Amygdala (tissue), 56 donors: ENCODE results near the gene VENTX.

Experiments used
- DNase-seq, 56 donors: peaks; one replicate each; lab custom pipeline; 2025; lab: John Stamatoyannopoulos, UW

The VENTX gene, protein sequence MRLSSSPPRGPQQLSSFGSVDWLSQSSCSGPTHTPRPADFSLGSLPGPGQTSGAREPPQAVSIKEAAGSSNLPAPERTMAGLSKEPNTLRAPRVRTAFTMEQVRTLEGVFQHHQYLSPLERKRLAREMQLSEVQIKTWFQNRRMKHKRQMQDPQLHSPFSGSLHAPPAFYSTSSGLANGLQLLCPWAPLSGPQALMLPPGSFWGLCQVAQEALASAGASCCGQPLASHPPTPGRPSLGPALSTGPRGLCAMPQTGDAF

DNA sequence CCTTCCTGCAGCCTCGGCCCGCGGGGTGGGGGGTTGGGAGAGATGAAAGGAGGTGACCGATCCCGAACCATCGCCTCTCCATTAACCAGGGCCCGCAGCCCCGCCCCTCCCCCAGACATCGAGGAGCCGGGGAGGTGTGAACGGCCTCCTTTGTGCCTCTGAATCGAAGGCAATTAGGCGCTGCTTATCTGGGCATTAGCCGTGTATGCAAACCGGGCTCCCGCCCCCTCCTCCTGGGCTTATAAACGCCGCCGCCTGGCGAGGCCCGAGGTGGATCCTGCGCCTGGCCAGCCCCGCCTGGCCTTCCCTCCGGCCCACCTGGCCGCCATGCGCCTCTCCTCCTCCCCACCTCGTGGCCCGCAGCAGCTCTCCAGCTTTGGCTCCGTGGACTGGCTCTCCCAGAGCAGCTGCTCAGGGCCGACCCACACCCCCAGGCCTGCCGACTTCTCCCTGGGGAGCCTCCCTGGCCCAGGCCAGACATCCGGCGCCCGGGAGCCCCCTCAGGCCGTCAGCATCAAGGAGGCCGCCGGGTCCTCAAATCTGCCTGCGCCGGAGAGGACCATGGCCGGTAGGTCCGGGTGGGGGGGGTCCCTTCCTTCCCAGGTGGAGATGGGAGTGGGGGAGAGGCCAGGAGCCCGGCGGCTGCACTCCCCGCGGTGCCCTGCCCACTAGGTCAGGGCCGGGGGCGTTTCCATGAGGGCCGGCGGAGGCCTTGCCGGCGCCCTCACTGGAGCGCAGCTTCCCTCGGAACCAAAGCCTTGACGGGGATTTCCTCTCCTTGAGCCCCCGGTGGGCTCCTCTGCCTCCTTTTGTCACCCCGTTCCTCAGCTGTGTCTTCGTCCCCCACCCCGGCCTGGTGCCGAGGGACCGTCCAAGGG lies at the start of gene VENTX:
TSS of gene VENTX (plus strand) at position 268 of the 878 bp plus-strand sequence. CDS start at position 328, 60 bp downstream.
- no peak for DNase-seq

DNA sequence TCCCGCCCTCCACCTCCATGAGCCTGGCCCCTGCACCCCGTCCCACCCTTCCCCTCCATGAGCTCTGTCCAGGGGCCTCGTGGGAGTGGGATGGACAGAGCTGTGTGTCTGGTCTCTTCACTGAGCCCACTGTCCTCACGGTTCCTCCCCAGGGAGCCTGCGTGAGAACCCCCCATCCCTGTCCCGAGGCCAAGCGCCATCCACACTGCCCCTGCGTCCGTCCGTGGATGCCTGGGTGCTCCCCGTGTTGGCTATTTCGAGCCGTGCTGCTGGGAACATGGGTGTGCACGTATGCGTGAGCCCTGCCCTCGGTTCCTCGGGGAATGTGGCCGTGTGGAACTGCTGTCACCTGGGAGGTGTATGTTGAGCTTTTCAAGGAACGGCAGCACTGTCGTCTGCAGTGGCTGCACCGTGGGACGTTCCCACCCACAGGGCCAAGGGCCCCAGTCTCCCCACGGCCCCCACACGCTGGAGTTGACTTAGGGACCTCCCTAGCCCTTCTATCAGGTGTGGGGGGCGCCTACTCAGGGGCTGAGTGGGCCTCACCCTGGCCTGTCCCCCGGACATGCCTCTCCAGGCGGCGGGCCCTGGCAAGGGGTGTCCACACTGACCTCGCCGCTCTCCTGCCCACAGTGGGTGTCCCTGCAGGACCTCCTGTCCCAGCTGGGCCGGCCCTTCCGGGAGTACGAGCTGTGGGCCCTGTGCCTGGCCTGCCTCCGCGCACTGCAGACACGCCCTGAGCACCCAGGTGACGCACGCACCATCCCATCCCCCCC lies 49.6 kb upstream of the VENTX start:
- no peak for DNase-seq

DNA sequence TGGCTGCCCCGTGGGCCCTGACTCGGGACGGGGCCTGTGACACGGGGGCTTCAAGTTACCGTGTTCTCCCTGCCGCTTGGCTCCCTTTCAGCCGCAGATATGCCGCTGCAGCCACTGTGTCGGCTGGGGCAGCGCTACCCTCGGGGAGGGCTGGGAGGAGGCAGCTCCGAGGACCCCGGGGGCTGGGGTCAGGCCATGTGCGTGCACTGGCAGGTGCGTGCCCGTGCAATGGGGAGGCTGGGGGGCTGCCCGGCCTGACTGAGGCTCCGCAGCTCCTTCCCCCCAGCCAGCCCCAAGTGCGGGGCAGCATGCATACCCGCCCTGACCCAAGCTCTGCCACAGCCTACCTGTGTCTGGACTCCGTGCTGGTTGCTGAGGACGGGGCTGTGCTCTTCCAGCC lies 48.4 kb upstream of the VENTX start:
- no peak for DNase-seq

DNA sequence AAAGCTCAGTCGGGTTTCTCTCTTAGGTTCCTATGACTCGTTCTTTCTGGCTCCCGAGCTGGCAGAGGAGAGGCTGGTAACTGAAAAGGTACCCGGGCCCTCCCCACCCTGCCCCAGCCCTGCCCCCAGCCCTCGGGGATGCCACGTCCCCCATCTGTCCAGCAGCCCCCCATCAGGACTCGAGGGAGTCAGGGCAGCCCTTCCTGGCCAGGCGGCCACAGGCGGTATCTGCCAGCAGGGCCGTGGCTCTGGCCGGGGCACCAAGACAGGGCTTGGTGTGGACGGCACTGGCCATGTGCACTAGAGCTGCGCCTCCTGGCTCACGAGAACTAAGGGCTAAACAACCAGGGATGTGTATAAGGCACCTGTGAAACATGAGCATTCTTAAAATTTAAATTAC lies 47.9 kb upstream of the VENTX start:
- DNase-seq, result no peak

DNA sequence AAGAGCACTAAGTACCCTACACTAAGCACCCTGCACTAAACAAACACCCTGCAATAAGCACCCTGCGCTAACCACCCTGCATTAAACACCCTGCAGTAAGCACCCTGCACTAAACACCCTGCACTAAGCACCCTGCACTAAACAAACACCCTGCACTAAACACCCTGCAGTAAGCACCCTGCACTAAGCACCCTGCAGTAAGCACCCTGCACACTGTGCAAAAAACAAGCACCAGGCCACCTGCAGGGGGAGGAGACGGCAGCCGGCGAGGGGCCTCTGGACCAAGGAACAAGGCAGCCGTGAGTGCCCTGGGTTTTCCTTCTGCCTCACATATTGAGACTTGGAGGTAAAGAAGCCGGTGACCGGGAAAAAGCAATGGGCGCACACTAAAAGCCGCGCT lies 47.4 kb upstream of the VENTX start:
- no peak for DNase-seq

DNA sequence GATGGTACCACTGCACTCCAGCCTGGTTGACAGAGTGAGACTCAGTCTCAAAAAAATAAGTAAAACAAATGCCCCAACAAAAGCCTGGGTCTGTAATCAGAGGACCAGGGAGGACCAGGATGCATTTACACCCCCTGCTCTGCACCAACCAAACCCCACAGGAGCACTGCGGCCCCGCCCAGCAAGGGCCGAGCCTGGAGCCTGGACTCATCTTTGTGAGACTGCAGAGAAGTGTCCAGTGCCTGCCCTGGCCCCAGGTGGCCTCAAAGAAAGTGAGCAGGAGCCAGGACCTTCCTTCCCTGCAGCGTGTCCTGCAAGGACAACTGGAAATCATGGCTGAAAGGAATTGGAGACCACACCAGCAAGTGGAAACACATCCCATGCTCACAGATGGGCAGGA lies 46.0 kb upstream of the VENTX start:
- no peak for DNase-seq

DNA sequence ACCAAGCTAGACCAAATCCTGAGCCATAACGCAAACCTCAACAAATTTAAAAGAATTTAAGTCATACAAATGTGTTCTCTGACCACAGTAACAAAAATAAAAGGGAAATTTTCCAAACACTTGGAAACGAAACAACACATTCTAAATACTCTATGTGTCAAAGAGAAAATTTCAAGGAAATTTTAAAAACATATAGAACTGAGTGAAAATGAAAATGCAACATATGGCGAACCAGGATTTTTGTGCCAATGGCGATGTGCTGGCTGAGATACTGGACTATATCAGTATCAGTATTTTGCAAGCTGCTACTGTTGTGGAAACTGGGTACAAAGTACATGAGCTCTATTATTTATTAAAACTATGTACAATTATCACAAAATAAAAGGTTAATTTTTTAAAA lies 43.5 kb upstream of the VENTX start:
- peak in 1 of 56 donors; percentile 6 for DNase-seq

DNA sequence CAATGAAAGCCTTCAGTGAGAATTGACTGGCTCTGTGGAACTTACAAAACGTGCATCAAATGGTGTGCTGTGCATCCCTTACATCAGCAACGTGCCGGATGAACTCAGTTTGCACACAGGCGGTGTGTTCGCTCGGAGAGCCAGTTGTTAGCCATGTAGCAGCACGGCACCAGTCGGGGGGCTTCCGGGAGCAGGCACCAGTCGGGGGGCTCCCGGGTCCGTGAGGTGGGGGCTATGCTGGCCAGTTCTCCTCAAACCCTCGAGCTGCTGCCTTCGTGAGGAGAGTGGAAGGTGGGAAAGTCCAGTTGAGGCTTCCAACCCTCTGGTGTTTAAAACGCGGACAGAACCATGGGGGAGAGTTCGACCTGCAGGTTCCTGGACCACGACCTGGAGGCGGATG lies 42.6 kb upstream of the VENTX start:
- no peak for DNase-seq

DNA sequence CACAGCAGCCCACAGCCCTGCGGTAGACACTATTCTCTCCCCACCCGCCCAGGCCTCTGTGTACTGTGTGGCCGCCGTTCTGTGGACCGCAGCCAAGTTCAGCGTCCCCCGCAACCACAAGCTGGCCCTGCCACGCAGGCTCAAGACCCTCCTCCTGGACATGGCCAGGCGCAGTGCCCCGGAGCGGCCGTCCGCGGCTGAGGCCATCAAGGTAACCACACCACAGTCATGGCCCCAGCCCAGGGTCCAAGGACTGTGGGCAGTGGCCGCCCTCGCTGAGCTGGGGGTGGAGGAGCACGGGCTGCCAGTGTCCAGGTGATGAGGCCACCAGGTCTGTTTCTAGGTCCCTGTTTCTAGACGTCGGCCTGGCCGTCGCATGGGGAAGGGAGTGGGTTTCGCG lies 42.0 kb upstream of the VENTX start:
- no peak for DNase-seq

DNA sequence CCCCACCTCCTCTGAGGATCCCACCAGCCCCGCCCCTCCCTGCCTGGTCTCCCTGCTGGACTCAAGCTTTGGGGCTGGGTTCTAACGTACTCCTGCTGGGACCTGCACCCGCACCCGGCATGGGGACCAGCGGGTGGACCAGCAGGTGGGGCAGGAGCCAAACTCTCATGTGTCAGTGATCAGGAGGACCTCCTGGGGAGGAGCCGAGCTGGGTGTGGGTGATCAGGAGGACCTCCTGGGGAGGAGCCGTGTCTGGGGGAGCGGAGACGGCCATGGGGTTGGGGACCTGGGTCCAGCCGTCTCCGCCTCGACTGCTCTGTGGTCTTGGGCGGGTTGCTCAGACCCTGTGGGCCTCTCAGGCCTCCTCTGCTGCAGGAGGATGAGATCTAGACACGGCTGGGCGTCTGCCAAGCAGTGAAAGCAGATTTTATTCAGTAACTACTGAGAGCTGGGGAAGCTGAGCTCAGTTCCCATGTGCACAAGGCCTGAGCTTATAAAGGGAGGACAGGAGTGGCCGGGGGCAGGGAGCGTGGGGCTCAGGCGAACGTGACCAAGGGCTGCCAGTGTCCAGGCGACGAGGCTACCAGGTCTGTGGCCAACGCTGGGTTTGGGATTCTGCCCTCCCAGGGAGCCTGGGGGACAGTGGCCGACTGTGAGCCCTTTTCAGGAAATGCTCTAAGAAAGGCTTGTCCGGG lies 41.3 kb upstream of the VENTX start:
- peak in 1 of 56 donors; percentile 8 for DNase-seq

DNA sequence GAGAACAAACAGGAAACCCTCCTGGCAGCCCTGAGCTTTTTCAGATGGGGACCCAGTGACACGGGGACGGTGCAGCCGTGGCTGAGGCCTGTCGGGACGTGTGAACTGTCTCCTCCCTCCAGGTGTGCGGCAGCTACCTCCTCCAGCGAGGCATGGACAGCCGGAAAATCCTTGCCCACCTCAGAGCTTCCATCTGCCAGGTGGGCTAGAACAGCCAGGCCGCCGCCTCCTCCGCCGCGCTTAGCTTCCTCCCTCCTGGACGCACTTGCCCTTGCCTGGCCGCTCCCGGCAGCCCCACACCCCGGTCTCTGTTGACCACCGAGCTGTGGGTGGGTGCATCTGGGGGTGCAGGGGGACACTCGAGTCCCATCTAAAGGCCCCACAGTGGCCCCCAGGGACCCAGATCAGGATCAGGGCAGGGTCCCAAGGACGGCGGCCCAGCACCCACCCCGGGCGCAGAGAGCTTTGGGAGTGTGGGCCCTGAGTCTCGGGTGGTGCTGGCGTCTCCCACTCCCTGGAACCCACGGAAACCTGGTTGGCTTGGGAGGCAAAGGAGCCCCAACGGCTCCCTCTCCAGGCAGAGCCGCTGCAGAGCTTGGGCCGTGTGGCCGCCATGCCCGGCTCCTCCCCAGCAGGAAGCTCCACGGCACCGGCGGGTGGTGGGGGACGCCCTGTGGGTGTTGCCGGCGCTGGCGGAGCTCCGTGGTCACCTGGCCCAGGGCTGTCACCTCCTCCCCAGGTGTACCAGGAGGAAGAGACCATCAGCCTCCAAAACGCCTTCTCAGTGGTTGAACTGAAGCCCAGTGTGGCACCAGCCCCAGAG lies 40.5 kb upstream of the VENTX start:
- no peak for DNase-seq

DNA sequence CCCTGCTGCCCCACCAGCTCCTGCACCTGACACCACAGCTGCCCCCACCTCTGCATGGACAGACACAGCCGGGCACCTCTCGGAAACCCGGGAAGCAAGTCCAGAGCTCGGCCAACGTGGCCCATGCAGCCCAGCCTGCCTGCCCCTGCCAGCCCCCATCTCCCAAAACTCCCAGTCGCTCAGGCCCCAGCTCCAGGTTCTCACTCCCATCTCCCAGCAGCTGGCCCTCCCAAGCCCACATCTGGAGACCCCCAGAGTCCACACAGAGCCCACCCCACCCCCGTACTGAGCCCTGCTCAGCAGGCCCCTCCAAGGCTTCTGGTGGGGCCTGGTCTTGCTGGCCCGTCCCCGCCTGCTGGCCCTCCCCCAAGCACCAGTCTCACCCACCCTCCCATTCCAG lies 39.9 kb upstream of the VENTX start:
- no peak for DNase-seq

DNA sequence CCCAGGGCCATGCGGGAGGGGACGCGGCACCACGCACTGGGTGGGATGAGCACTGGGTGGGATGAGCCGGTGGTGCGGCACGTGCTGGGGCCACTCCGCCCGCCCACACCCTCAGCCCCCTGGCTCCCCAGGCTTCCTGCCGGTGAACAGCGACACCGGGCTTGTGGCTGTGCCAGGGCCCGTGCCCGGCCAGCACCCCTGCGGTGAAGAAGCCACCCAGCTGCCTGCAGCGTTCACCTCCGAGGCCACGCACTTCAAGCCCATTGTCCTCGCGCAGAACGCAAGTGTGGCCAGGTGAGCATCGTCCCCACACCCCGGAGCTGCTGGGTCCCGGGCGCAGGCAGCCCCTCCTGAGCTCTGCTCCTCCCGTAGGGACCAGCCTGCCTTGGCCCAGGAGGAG lies 39.4 kb upstream of the VENTX start:
- no peak for DNase-seq

DNA sequence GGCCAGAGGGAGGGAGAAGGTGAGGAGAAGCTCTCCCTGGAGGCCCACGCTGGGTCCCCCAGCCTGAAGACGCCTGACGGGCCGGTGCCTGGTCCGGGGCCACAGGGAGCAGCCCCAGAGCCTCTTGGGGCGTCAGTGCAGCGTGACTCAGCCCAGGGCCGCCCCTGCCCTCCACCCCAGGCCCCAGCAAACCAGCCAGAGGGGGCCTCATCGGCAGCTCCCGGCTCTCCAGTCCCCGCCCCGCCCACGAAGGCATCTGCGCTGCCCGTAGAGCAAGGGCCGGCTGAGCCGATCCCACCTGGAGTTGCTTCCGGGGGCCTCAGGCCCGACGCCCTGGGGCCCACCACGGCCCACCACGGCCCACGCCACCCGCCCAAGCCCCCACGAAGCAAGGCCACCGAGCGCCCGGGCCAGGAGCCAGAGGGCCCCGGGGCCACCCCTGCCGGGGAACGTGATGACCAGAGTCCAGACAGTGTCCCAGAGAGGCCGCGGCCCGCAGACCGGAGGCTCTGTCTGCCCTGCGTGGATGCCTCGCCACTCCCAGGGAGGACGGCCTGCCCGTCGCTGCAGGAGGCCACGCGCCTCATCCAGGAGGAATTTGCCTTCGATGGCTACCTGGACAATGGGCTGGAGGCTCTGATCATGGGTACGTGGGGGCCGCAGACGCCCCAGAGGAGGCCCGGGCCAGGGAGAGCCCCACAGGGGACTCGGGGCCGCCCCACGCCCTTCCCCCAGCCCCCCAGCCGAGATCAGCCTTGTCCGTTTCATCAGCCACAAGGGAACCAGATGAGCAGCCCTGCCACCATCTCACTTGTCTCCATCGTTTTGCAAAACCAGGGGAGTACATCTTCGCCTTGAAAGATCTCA lies 38.8 kb upstream of the VENTX start:
- DNase-seq, result no peak

DNA sequence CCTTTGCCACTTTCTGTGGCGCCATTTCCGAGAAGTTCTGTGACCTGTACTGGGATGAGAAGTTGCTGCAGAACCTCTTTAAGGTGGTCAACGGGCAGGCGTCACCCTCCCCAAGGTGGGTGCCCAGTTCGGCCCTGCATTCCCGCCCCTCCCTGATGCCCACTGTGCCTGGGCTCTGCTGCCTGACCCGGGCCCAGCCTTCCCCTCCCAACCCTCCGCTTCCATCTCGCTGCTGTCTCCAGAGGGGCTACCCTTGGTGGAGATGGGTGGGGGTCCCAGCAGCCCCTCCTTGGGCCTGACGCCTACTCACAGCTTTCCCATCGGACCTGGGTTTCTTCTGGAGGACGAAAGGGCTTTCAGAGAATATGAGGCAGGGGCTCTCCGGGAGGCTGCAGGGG lies 38.2 kb upstream of the VENTX start:
- no peak for DNase-seq

DNA sequence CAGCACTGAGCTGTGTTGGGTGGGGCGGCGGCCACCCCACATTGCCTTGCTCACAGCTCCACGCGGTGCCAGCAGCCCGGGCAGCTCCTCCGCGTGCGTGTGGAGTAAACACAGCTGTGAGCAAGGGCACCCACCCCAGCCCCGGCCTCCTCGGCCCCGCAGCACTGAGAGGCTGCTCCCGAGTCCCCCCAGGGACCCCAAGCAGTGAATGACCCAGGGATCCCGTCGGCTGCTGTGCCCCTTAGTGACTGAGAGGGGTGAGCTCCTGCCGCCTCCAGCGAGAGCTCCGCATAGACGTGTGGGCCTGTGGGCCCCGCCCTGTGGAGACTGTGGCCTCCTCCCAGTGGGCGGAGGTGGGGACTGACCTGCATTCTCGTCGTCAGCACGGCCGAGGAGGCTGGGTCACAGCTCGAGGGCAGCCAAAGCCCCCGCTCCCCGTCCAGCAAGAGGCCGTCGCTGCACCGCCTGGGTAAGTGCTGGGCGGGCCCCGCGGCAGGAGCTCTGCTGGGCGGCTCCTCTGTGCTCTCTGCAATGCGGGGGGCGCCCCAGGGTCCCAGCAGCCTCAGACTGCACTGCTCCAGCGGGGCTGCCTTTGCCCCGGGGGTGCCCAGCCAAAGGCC lies 37.6 kb upstream of the VENTX start:
- no peak for DNase-seq

DNA sequence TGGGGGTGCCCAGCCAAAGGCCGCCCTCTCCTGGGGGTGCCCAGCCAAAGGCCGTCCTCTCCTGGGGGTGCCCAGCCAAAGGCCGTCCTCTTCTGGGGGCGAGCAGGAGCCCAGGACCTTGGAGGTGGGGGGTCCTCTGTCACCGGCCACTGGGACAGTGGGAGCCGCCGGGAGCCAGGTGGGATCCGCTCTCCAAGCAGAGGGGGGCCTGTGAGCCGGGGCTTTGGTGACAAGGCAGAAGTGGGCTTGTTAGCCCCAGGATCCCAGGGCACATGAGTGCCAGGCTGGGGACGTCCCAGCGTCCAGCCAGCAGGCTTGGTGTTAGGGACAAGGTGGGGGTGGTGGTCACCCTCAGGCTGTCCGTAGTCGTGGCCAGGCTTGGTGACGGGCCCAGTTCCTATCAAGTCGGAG lies 37.0 kb upstream of the VENTX start:
- DNase-seq, result no peak
